ENCODE data around the gene JUN.

JUN gene

GRCh38 chr1:58786184-58786926 is 2.5 kb upstream of the JUN start:
- no peak overlapping the region for H3K4me3 ChIP-seq (ENCODE audit: low read depth, low read length)
- no peak for DNase-seq (ENCODE audit: low read depth)

GRCh38 chr1:58785442-58786058 is 1.7 kb upstream of the JUN start:
- no peak for DNase-seq (ENCODE audit: low read depth)
- H3K4me3 ChIP-seq (ENCODE audit: low read depth, low read length): peak overlapping the region; percentile 74

- peak overlapping the region; percentile 74 for H3K4me3 ChIP-seq (ENCODE audit: low read depth, low read length)
- peak; percentile 86 for DNase-seq (ENCODE audit: low read depth)
These were observed 1.1 kb upstream of the JUN start for GRCh38 chr1:58784758-58785441.

- peak overlapping the region; percentile 91 for H3K4me3 ChIP-seq (ENCODE audit: low read depth, low read length)
- no peak for DNase-seq (ENCODE audit: low read depth)
These were observed 506 bp downstream of the JUN start for GRCh38 chr1:58783090-58783992.

GRCh38 chr1:58782178-58783089 is 1.4 kb downstream of the JUN start:
- peak overlapping the region; percentile 91 for H3K4me3 ChIP-seq (ENCODE audit: low read depth, low read length)

GRCh38 chr1:58781541-58782177 is 2.2 kb downstream of the JUN start:
- DNase-seq (ENCODE audit: low read depth): no peak
- peak overlapping the region; percentile 91 for H3K4me3 ChIP-seq (ENCODE audit: low read depth, low read length)

More at GRCh38 chr1:58782178-58783089, 1.4 kb downstream of the JUN start:
- no peak for DNase-seq (ENCODE audit: low read depth)

- peak overlapping the region; percentile 91 for H3K4me3 ChIP-seq (ENCODE audit: low read depth, low read length)
- no peak for DNase-seq (ENCODE audit: low read depth)
These were observed 2.9 kb downstream of the JUN start for GRCh38 chr1:58780836-58781452.

- no peak for DNase-seq (ENCODE audit: low read depth)
- H3K4me3 ChIP-seq (ENCODE audit: low read depth, low read length): peak overlapping the region; percentile 91
These were observed 3.4 kb downstream of the JUN start for GRCh38 chr1:58780411-58780810.

GRCh38 chr1:58779801-58780382 is 4.0 kb downstream of the JUN start:
- peak overlapping the region; percentile 91 for H3K4me3 ChIP-seq (ENCODE audit: low read depth, low read length)
- DNase-seq (ENCODE audit: low read depth): no peak

- no peak for DNase-seq (ENCODE audit: low read depth)
- H3K4me3 ChIP-seq (ENCODE audit: low read depth, low read length): peak overlapping the region; percentile 91
These were observed 4.6 kb downstream of the JUN start for GRCh38 chr1:58779059-58779754.

- no peak for DNase-seq (ENCODE audit: low read depth)
- H3K4me3 ChIP-seq (ENCODE audit: low read depth, low read length): no peak overlapping the region
These were observed 5.4 kb downstream of the JUN start for GRCh38 chr1:58778385-58779000.

GRCh38 chr1:58774027-58774426 is 9.8 kb downstream of the JUN start:
- no peak for DNase-seq (ENCODE audit: low read depth)

GRCh38 chr1:58773406-58773840 is 10.4 kb downstream of the JUN start:
- DNase-seq (ENCODE audit: low read depth): peak; percentile 92
- no peak overlapping the region for H3K4me3 ChIP-seq (ENCODE audit: low read depth, low read length)

More at GRCh38 chr1:58774027-58774426, 9.8 kb downstream of the JUN start:
- H3K4me3 ChIP-seq (ENCODE audit: low read depth, low read length): no peak overlapping the region

- no peak overlapping the region for H3K4me3 ChIP-seq (ENCODE audit: low read depth, low read length)
- DNase-seq (ENCODE audit: low read depth): no peak
These were observed 14.0 kb downstream of the JUN start for GRCh38 chr1:58769809-58770320.

- H3K4me3 ChIP-seq (ENCODE audit: low read depth, low read length): no peak overlapping the region
- no peak for DNase-seq (ENCODE audit: low read depth)
These were observed 14.7 kb downstream of the JUN start for GRCh38 chr1:58768971-58769808.
